ENCODE measurements around the gene TRRAP. TPM values are rescaled to one million over a fixed set of nuclear protein-coding genes. Genes with fewer than 3 reads are reported as not detected.

Gene TRRAP
- total RNA-seq, 1 donor, result 20.3 TPM

DNA sequence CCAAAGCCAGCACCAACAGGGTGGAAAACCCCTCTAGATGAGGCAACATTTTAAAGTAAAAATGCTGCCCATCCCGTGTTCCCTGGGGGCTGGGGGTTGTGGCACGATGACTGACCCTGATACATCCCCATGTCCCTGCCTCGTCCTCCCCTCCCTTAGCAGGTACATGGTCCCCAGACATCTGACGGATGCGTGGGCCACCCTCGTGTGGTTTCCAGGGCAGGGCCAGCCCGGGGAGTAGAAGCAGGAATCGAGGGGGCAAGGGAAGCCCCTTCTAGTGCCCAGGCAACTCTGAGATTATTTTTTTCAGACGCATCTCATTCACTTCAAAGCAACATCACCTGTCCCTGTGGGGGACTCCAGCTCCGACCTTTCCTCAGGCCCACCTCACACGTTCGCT, 12.0 kb upstream of the TRRAP start:
- TF ChIP-seq, protein P1, sequence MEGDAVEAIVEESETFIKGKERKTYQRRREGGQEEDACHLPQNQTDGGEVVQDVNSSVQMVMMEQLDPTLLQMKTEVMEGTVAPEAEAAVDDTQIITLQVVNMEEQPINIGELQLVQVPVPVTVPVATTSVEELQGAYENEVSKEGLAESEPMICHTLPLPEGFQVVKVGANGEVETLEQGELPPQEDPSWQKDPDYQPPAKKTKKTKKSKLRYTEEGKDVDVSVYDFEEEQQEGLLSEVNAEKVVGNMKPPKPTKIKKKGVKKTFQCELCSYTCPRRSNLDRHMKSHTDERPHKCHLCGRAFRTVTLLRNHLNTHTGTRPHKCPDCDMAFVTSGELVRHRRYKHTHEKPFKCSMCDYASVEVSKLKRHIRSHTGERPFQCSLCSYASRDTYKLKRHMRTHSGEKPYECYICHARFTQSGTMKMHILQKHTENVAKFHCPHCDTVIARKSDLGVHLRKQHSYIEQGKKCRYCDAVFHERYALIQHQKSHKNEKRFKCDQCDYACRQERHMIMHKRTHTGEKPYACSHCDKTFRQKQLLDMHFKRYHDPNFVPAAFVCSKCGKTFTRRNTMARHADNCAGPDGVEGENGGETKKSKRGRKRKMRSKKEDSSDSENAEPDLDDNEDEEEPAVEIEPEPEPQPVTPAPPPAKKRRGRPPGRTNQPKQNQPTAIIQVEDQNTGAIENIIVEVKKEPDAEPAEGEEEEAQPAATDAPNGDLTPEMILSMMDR (IDR thresholded peaks at IDR 0.05; ENCODE audit: insufficient read depth, low read depth, low read length), result no peak
- DNase-seq (ENCODE audit: low read depth), result no peak
- no peak overlapping the region for H3K4me3 ChIP-seq (ENCODE audit: low read depth, low read length)

- no peak for DNase-seq (ENCODE audit: low read depth)
- TF ChIP-seq, protein P1 (IDR thresholded peaks at IDR 0.05; ENCODE audit: insufficient read depth, low read depth, low read length), result no peak
- H3K4me3 ChIP-seq (ENCODE audit: low read depth, low read length), result no peak overlapping the region
Measured at GRCh38 chr7:98866765-98867164, 11.6 kb upstream of the TRRAP start.

DNA sequence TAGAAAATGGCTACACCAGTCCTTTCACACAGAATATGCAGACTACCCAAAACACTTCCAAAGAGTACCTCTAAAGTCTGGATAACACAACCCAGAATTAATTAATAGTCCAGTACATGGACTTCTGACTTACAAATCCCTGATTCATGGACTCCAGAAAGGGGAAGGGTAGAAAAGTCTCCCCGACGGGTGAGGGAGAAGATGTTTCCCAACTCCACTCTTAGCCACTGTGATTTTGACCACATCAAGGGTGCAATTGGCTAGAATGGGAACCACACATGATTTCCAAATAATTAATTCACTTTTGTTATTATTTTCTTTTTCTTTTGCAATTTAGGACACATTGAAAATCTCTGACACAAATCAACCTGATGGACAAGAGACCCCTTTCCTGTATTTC, 9.9 kb upstream of the TRRAP start:
- TF ChIP-seq, protein P1 (IDR thresholded peaks at IDR 0.05; ENCODE audit: insufficient read depth, low read depth, low read length), result no peak

DNA sequence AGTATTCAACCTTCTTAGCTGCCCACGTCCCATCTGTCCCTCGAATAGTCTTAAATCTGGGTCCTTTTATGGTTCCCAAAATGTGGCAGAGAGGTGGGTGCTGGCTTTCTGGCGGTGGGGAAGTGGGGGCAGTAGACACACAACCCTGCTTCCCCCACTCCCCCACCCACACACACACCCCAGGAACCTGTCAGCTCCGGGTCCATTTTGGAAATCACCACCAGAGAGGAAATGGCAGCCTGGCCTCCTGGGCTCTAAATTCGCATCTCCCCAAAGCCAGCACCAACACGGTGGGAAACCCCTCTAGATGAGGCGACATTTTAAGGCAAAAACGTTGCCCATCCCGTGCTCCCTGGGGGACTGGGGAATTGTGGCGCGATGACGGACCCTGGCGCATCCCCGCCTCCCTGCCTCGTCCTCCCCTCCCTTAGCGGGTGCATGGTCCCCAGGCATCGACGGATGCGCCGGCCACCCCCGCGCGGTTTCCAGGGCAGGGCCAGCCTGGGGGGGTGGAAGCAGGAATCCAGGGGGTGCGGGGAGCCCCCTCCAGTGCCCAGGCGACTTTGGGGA, 9.2 kb upstream of the TRRAP start:
- TF ChIP-seq, protein P1 (IDR thresholded peaks at IDR 0.05; ENCODE audit: insufficient read depth, low read depth, low read length), result no peak
- peak overlapping the region; percentile 27 for H3K4me3 ChIP-seq (ENCODE audit: low read depth, low read length)
- no peak for DNase-seq (ENCODE audit: low read depth)

More for the DNA sequence above, 9.9 kb upstream of the TRRAP start:
- no peak overlapping the region for H3K4me3 ChIP-seq (ENCODE audit: low read depth, low read length)
- no peak for DNase-seq (ENCODE audit: low read depth)

DNA sequence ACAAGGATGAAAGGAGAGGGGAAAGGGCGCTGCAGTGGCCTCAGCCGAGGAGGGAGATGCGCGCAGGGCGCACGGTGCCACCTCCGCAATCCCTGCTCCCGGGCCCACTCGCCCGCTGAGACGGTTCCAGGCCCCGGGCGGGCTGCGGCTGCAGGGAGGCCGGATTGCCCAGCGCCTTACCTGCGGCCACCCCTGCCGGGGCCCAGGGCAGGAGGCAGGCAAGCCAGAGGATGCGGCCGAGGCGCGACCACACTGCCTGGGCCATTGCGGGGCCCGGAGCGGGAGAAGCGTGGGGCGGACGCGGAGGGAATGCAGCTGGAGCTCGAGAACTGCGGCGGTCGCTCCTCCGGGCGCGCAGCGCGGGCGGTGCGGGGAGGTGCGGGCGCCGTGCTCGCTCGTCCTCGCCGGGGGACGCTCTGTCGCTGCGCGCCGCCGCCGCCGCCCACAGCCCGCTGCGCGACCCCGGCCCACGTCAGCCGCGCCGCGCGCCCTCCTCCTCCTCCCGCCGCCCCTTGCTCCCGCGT, 8.7 kb upstream of the TRRAP start, which contains the start of gene TMEM130:
Gene TMEM130 (minus strand): TSS at position 418 of the 524 bp plus-strand sequence. CDS start 153 bp downstream, at position 265.
- peak within 1 kb of the TSS; percentile 54 for H3K4me3 ChIP-seq (ENCODE audit: low read depth, low read length)
- no peak for DNase-seq (ENCODE audit: low read depth)
- TF ChIP-seq, protein P1 (IDR thresholded peaks at IDR 0.05; ENCODE audit: insufficient read depth, low read depth, low read length), result no peak

- TF ChIP-seq, protein P1 (IDR thresholded peaks at IDR 0.05; ENCODE audit: insufficient read depth, low read depth, low read length), result no peak
- DNase-seq (ENCODE audit: low read depth), result no peak
- H3K4me3 ChIP-seq (ENCODE audit: low read depth, low read length), result peak overlapping the region; percentile 54
Measured at GRCh38 chr7:98870121-98870651, 8.1 kb upstream of the TRRAP start.

Data from fibroblast of villous mesenchyme (primary cell).